22Rv1 (cell line): ENCODE results near the gene POLA1.

Source experiments
- CTCF ChIP-seq: fragments of 450-650 bp; IDR thresholded peaks from 2 replicates; pipeline ENCODE4 v1.5.1; 2017; ENCODE audit warnings: mild to moderate bottlenecking
- ZFX ChIP-seq: fragments of 450-650 bp; IDR thresholded peaks from 2 replicates; pipeline ENCODE4 v1.6.1; 2017; ENCODE audit warnings: antibody characterized with exemption, borderline replicate concordance

GRCh38 chrX:24720036-24720435 is 26.3 kb downstream of the POLA1 start:
- TF ChIP-seq CTCF (no peak), ZFX (no peak)
